Activated B cell treated with CpG ODN at 0.5 μM for 24 hours (primary cell): Measurements from ENCODE around the gene ADAM17. TPM values are rescaled to one million over a fixed set of nuclear protein-coding genes. Genes with fewer than 3 reads are reported as not detected.

Experiments used
- ATAC-seq: fragments of 200-7000 bp; cut with Tn5 transposase; one replicate; pipeline ENCODE4 v1.10.0; 2021; ENCODE audit warnings: low read depth, mild to moderate bottlenecking, moderate library complexity
- CTCF ChIA-PET: fragments of 350-600 bp; sonication (Branson Sonifier 250); formaldehyde crosslinking; loops from one replicate; lab custom pipeline; 2021; ENCODE audit warnings: antibody characterized with exemption; lab: Charles Lee
- POLR2A ChIA-PET: fragments of 350-600 bp; sonication (Branson Sonifier 250); formaldehyde crosslinking; loops from one replicate; lab custom pipeline; 2021; ENCODE audit warnings: antibody characterized with exemption; lab: Charles Lee
- DNase-seq: peaks from one replicate; pipeline ENCODE4 v3.0.0; 2022
- H3K27ac Mint-ChIP-seq: one replicate; pipeline ENCODE4 v1.8.0; 2020; ENCODE audit warnings: mixed read lengths
- H3K27me3 Mint-ChIP-seq: one replicate; pipeline ENCODE4 v1.8.0; 2021; ENCODE audit warnings: mixed read lengths
- H3K36me3 Mint-ChIP-seq: one replicate; pipeline ENCODE4 v1.8.0; 2021; ENCODE audit warnings: low read depth, mixed read lengths
- H3K4me1 Mint-ChIP-seq: one replicate; pipeline ENCODE4 v1.8.0; 2021; ENCODE audit warnings: mixed read lengths
- H3K4me3 Mint-ChIP-seq: one replicate; pipeline ENCODE4 v1.8.0; 2020; ENCODE audit warnings: mild to moderate bottlenecking, mixed read lengths
- H3K9me3 Mint-ChIP-seq: one replicate; pipeline ENCODE4 v1.8.0; 2020; ENCODE audit warnings: mixed read lengths
- intact Hi-C: fragments of 100-400 bp; cut with micrococcal nuclease; formaldehyde crosslinking; loops from one replicate; pipeline ENCODE4 v1.15.1; 2024
- total RNA-seq: library from RNA; stranded (reverse); gene quantifications from 2 replicates; pipeline ENCODE4 v1.2.3, GENCODE V29; 2022
- TF ChIP-seq, protein P1 (sequence below): fragments of 200-600 bp; IDR thresholded peaks from one replicate; pipeline ENCODE4 v1.8.0; 2022; ENCODE audit warnings: antibody characterized with exemption, mild to moderate bottlenecking

Gene ADAM17
- total RNA-seq, 1 donor from 2014 or later = 39.5 TPM

DNA sequence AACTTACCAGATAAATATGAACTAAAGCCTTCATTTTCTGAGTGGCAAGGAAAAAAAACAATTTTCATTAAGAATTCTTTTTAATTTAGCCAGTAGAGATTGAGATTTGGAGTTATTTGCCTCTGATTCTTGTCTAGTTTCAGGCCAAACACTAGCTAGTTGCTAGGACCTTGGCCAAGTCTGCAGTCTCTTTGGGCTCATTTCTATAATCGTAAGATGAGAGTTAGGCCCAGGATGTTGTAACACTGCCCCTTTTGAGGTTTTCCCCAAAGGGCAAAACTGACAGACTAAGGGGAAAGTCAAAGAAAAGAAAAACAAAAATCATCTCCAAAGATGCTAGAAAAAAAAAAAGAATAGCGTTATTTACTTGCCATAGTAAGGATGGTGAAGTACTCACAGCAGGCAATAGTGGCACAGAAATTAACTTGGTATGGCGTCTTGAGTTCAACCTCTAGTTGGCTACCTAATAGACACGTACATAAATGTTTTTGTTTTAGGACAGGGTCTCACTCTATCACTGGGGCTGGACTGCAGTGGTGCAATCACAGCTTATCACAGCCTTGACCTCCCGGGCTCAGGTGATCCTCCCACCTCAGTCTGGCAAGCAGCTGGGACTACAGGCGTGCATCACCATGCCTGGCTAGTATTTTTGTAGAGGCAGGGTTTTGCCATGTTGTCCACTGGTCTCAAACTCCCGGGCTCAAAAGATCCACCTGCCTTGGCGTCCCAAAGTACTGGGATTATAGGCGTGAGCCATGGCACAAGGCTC lies 23.0 kb upstream of the ADAM17 start:
- ChIA-PET CTCF (no interaction called here), POLR2A (interaction anchor here (0.5 to 1.5 kb wide), 2 partner anchors 13 to 23 kb away, joined by 3 read pairs; partner anchors contain the start of gene ADAM17)
- Mint-ChIP-seq H3K27ac (no peak overlapping the region), H3K27me3 (no peaks in the 10 kb centered on the region), H3K4me1 (no peaks in the 10 kb centered on the region), H3K36me3 (peaks cover 9% of the 10 kb centered on the region), H3K4me3 (no peak overlapping the region), H3K9me3 (no peaks in the 10 kb centered on the region)
- TF ChIP-seq, protein P1, sequence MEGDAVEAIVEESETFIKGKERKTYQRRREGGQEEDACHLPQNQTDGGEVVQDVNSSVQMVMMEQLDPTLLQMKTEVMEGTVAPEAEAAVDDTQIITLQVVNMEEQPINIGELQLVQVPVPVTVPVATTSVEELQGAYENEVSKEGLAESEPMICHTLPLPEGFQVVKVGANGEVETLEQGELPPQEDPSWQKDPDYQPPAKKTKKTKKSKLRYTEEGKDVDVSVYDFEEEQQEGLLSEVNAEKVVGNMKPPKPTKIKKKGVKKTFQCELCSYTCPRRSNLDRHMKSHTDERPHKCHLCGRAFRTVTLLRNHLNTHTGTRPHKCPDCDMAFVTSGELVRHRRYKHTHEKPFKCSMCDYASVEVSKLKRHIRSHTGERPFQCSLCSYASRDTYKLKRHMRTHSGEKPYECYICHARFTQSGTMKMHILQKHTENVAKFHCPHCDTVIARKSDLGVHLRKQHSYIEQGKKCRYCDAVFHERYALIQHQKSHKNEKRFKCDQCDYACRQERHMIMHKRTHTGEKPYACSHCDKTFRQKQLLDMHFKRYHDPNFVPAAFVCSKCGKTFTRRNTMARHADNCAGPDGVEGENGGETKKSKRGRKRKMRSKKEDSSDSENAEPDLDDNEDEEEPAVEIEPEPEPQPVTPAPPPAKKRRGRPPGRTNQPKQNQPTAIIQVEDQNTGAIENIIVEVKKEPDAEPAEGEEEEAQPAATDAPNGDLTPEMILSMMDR = no peak
- ATAC-seq (no peak), DNase-seq (no peak)
- intact Hi-C loops = no loop called here

DNA sequence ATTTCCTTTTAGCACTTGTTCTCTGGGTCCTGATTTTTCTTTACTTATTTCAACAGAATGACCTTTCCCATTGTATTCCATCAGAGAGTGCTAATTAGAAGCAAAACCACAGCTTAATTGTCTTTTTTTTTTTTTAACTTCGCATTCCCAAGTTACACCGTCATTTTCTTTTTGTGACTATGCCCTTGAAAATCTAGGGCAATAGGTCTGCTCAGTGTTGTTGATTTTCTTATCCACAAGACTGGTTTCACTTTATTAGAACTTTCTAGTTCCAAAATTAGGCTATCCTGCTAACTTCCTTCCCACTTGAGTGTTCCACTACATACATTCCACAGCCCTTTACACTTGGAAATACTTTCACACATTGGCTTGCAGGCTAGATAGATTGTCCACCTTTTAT lies 18.7 kb upstream of the ADAM17 start:
- TF ChIP-seq, protein P1 = no peak
- ATAC-seq (no peak), DNase-seq (no peak)
- H3K27ac Mint-ChIP-seq = no peak overlapping the region
- ChIA-PET POLR2A (no interaction called here), CTCF (no interaction called here)
- H3K36me3 Mint-ChIP-seq = no peaks in the 10 kb centered on the region
- H3K27me3 Mint-ChIP-seq = no peaks in the 10 kb centered on the region
- H3K4me1 Mint-ChIP-seq = no peaks in the 10 kb centered on the region
- H3K4me3 Mint-ChIP-seq = no peak overlapping the region
- H3K9me3 Mint-ChIP-seq = no peaks in the 10 kb centered on the region
- intact Hi-C loops = no loop called here

DNA sequence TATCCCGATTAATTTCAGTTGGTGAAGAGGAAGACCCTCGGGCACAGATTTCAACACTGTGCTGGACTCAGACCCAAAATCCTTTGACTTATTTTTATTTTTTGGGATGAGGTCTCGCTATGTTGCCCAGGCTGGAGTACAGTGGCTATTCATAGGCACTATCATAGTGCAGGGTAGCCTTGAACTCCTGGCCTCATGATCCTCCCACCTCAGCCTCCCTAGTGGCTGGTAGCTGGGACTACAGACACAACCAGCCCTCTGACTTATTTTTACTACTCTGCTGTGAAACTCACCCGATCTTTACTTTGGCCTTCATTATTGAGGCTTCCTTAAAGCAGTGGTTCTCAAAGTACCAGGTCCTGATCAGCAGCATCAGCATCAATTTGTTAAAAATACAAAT lies 18.2 kb upstream of the ADAM17 start:
- no peaks in the 10 kb centered on the region for H3K36me3 Mint-ChIP-seq
- DNase-seq (no peak), ATAC-seq (no peak)
- no peak overlapping the region for H3K4me3 Mint-ChIP-seq
- CTCF ChIA-PET = no interaction called here
- TF ChIP-seq, protein P1 = no peak
- no peaks in the 10 kb centered on the region for H3K27me3 Mint-ChIP-seq
- H3K9me3 Mint-ChIP-seq = no peaks in the 10 kb centered on the region
- intact Hi-C loops = no loop called here
- no peak overlapping the region for H3K27ac Mint-ChIP-seq
- POLR2A ChIA-PET = no interaction called here
- no peaks in the 10 kb centered on the region for H3K4me1 Mint-ChIP-seq

DNA sequence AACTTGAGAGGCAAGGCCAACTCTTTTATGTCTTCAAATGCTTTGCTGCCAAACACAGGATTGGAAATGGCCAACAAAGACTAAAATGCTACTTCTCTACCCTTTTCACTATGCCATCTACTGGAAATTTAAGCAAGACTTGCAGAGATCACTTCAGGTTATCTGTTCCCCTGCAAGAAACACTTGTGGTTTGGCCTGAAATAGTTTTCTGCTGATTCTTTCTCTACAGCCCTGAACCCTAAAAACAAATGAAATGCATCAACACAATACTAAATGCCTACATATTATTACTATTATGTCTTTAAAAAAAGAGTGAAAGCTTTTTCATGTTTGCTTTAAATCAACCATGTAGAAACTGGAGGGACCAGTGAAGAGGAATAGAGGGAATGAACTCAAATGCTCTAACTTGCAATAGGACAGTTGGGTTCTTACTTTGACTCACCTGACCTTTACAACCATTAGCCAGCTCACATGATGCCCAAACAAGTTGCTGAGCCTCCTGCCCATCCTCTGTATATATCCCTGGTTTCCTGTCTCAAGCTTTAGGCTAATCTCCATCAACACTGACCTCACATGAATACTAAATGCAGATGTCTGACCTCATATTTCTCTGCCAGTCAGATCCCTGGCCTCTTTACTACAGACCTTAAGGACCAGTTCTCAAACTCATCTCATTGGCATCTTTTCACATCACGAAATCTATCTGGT lies 17.5 kb upstream of the ADAM17 start:
- H3K9me3 Mint-ChIP-seq = no peaks in the 10 kb centered on the region
- intact Hi-C loops = no loop called here
- TF ChIP-seq, protein P1 = no peak
- H3K27ac Mint-ChIP-seq = no peak overlapping the region
- no peak for ATAC-seq
- DNase-seq = no peak
- H3K27me3 Mint-ChIP-seq = no peaks in the 10 kb centered on the region
- H3K36me3 Mint-ChIP-seq = no peaks in the 10 kb centered on the region
- no peak overlapping the region for H3K4me3 Mint-ChIP-seq
- CTCF ChIA-PET = no interaction called here
- POLR2A ChIA-PET = no interaction called here
- H3K4me1 Mint-ChIP-seq = no peaks in the 10 kb centered on the region
